Kidney (tissue), 14 donors: ENCODE data around the gene VEGFC. TPM values are rescaled to one million over a fixed set of nuclear protein-coding genes. Genes with fewer than 3 reads are reported as not detected.

Experiments
- DNase-seq, 5 donors: peaks; one replicate each; pipeline ENCODE4 v3.0.0-alpha.2; 2013 to 2020
- FAIRE-seq: peaks from 2 replicates; lab custom pipeline; 2012; peaks lifted over from hg19 to GRCh38; lab: Jason Lieb, UNC
- H3K27ac ChIP-seq, 2 donors: one replicate each; pipeline ENCODE4 v1.7.0; 2013; ENCODE audit warnings: low read depth in 2 of 2, low read length in 2 of 2, inconsistent platforms in 1 of 2
- H3K27me3 ChIP-seq: one replicate; pipeline ENCODE4 v1.7.1; 2013; ENCODE audit warnings: low read length, inconsistent platforms; ENCODE audit not compliant: control insufficient read depth, insufficient read depth
- H3K36me3 ChIP-seq, 3 donors: one replicate each; pipeline versions ENCODE4 v1.7.0 to v1.7.1; 2013; ENCODE audit warnings: low read length in 3 of 3, control low read depth in 1 of 3, inconsistent platforms in 1 of 3; ENCODE audit not compliant: insufficient read depth in 3 of 3, control insufficient read depth in 2 of 3
- H3K4me1 ChIP-seq, 3 donors: one replicate each; pipeline versions ENCODE4 v1.7.0 to v1.7.1; 2013; ENCODE audit warnings: low read length in 3 of 3, inconsistent platforms in 1 of 3, low read depth in 1 of 3; ENCODE audit not compliant: control insufficient read depth in 2 of 3, insufficient read depth in 2 of 3
- H3K4me3 ChIP-seq, 3 donors: one replicate each; pipeline versions ENCODE4 v1.7.0 to v1.8.1; 2013; ENCODE audit warnings: low read length in 3 of 3, control low read depth in 1 of 3, inconsistent platforms in 1 of 3
- H3K9ac ChIP-seq, 3 donors: one replicate each; pipeline versions ENCODE4 v1.7.0 to v1.7.1; 2013; ENCODE audit warnings: low read length in 3 of 3, control low read depth in 1 of 3, inconsistent platforms in 1 of 3
- H3K9me3 ChIP-seq, 3 donors: one replicate each; pipeline versions ENCODE4 v1.7.0 to v1.7.1; 2013; ENCODE audit warnings: low read length in 3 of 3, control low read depth in 1 of 3, inconsistent platforms in 1 of 3; ENCODE audit not compliant: control insufficient read depth in 2 of 3, insufficient read depth in 1 of 3
- intact Hi-C: fragments of 100-400 bp; cut with DNase I; formaldehyde crosslinking; loops from one replicate; pipeline ENCODE4 v1.11.1; 2022
- polyA plus RNA-seq: library from polyadenylated mRNA; stranded (reverse); fragments of 350-450 nt; fragmentation: Illumina TruSeq; extraction: RNeasy Lipid Tissue Mini Kit (QIAGEN cat#74804); gene quantifications from one replicate; pipeline ENCODE4 v1.2.3, GENCODE V29; 2014; ENCODE audit warnings: low read depth, low replicate concordance; ENCODE audit not compliant: insufficient read depth
- total RNA-seq: library from RNA; stranded (reverse); fragmentation: NEBNext Ultra II Directional; extraction: Animal tissue kit (Norgen Biotek cat#: 25700); gene quantifications from one replicate; pipeline ENCODE4 v1.2.1, GENCODE V29; 2021
- TF ChIP-seq, protein P1 (sequence below): IDR thresholded peaks from 3 replicates; pipeline ENCODE4 v1.5.1; 2012; ENCODE audit warnings: mild to moderate bottlenecking, moderate library complexity, borderline replicate concordance; ENCODE audit not compliant: insufficient read depth; ENCODE audit errors: extremely low read depth
- donor health status: control.
- donor health status: control.
- donor health status: control.
- donor health status: control.
- donor health status: control.
- donor health status: DM: yes; HTN: yes; CAD: no.
- donor health status: Normal renal cell carcinoma (clear cell type).

The VEGFC gene
- total and polyA plus RNA-seq, 2 donors from 2014 or later: 6.6 to 14.3 TPM

DNA sequence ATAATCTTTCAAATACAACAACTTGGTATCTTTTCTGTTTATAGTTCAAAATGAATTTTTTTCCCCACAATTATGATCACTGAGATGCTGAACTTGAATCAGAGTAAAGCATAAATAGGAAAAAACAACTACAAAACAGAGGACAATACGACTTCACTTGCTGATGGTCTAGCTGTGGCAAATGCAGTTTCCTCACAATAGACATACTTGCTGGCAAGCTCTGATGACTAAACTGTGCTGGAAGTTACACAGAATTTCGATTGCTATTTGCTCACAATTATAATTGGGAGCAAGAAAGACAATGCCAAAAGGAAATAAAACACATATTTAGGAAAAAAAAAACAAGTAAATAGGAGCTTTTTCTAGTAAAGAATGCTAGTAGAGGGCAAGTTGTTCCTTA lies 14.7 kb downstream of the VEGFC start:
- no peaks in the 10 kb centered on the region for H3K4me1 ChIP-seq
- FAIRE-seq: no peak
- no peak for DNase-seq
- no peaks in the 10 kb centered on the region for H3K9me3 ChIP-seq
- H3K27me3 ChIP-seq: no peaks in the 10 kb centered on the region
- no peak overlapping the region for H3K4me3 ChIP-seq
- intact Hi-C loops: no loop called here
- H3K9ac ChIP-seq: no peak overlapping the region
- H3K27ac ChIP-seq: no peak overlapping the region
- H3K36me3 ChIP-seq: no peaks in the 10 kb centered on the region
- TF ChIP-seq, protein P1, sequence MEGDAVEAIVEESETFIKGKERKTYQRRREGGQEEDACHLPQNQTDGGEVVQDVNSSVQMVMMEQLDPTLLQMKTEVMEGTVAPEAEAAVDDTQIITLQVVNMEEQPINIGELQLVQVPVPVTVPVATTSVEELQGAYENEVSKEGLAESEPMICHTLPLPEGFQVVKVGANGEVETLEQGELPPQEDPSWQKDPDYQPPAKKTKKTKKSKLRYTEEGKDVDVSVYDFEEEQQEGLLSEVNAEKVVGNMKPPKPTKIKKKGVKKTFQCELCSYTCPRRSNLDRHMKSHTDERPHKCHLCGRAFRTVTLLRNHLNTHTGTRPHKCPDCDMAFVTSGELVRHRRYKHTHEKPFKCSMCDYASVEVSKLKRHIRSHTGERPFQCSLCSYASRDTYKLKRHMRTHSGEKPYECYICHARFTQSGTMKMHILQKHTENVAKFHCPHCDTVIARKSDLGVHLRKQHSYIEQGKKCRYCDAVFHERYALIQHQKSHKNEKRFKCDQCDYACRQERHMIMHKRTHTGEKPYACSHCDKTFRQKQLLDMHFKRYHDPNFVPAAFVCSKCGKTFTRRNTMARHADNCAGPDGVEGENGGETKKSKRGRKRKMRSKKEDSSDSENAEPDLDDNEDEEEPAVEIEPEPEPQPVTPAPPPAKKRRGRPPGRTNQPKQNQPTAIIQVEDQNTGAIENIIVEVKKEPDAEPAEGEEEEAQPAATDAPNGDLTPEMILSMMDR: no peak

DNA sequence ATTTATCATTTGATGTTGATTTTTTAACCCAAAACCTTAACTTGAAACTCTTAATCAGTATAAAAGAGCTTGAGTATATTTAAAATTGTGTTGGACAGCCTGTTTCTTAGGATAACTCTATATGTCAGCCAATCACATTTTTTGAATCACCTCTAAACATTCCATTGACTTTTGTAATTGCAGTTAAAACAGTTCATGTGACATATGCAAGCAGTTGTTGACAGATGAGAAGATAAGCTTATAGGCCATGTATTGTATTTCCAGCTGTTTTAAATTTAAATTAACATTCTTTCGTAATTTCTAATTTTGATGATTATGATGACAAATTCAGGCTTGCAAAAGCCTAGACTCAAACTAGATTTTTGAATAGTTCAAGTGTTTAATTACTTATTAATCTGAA lies 17.4 kb downstream of the VEGFC start:
- no peak for DNase-seq
- Histone ChIP-seq H3K27me3 (no peaks in the 10 kb centered on the region), H3K27ac (no peak overlapping the region), H3K4me3 (no peak overlapping the region), H3K9ac (no peak overlapping the region), H3K36me3 (no peaks in the 10 kb centered on the region), H3K9me3 (no peaks in the 10 kb centered on the region), H3K4me1 (no peaks in the 10 kb centered on the region)
- TF ChIP-seq, protein P1: no peak
- FAIRE-seq: no peak
- intact Hi-C loops: no loop called here

DNA sequence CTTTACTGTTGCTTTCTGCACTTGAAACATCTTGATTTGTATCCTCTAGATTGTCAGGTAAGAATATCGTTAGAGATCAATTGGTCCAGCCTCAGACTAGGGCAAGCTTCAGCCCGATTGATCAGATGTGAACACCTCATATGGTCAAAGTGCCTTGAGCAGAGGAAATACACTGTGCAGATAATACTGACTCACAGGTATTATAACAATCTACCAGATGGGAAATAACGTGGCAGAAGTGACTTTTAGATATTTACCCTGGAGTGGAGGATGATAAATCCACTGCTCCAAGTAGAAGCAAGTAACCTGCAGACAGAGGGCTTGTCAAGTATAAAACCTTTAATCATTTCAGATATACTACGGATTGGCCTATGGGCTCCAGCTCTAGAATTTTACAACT lies 17.9 kb downstream of the VEGFC start:
- DNase-seq: no peak
- TF ChIP-seq, protein P1: no peak
- Histone ChIP-seq H3K9me3 (no peaks in the 10 kb centered on the region), H3K36me3 (no peaks in the 10 kb centered on the region), H3K4me1 (no peaks in the 10 kb centered on the region), H3K4me3 (no peak overlapping the region), H3K27ac (no peak overlapping the region), H3K27me3 (no peaks in the 10 kb centered on the region), H3K9ac (no peak overlapping the region)
- no peak for FAIRE-seq
- intact Hi-C loops: no loop called here

DNA sequence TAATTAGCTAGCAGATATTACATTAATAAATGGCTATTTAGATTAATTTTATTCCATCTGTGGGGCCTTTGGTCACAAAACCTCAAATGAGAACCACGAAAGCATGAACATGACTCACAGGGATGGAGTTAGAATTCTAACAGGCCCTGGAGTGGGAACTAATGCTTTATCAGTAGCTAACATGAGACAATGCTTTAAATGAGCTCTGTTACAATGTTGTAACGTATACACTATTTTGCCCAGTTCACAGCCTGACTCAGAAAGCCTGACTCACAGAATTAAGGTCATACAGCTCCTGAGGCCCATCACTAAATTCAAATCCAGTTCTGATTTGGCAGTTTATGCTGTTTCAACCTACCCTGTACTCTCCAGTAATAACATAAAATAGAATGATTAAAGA lies 23.2 kb downstream of the VEGFC start:
- no peaks in the 10 kb centered on the region for H3K4me1 ChIP-seq
- H3K27ac ChIP-seq: no peak overlapping the region
- no peak for DNase-seq
- H3K4me3 ChIP-seq: no peak overlapping the region
- intact Hi-C loops: no loop called here
- H3K36me3 ChIP-seq: no peaks in the 10 kb centered on the region
- H3K9me3 ChIP-seq: no peaks in the 10 kb centered on the region
- no peak overlapping the region for H3K9ac ChIP-seq
- FAIRE-seq: no peak
- H3K27me3 ChIP-seq: no peaks in the 10 kb centered on the region
- TF ChIP-seq, protein P1: no peak
